GM18498 (cell line): ENCODE results near the gene VWA5A.
"Not testable (repeated sequence)": the region's sequence is repeated elsewhere in the genome, so short reads cannot be mapped to it uniquely, and the experiment has no call there.

ENCODE experiments used
- ATAC-seq: cut with Tn5 transposase; IDR thresholded peaks from one replicate; pipeline ENCODE4 v1.9.1; 2021; ENCODE audit warnings: mild to moderate bottlenecking, moderate library complexity; ENCODE audit not compliant: unreplicated experiment

VWA5A gene

GRCh38 chr11:124153821-124154220 is 38.6 kb downstream of the VWA5A start:
- ATAC-seq = no peak

DNA sequence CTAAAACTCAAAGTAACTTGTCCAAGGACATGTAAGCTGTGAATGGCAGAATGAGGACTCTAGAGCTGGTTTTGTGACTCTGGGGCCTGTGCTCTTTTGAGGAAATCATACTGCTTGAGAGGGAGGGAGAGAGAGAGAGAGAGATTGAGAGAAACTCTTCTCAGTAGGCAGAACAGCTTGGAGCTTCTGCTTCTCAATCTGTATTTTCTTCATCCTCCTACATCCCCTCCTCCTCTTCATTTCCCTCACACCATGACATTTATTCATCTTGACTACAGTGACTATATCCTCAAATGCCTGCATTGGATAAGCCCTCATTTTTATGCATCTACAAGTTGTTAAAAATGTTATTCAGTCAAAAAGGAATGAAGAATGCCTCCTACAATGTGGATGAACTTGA is 44.2 kb downstream of the VWA5A start:
- ATAC-seq = no peak

GRCh38 chr11:124160986-124161385 is 45.7 kb downstream of the VWA5A start:
- no peak for ATAC-seq

DNA sequence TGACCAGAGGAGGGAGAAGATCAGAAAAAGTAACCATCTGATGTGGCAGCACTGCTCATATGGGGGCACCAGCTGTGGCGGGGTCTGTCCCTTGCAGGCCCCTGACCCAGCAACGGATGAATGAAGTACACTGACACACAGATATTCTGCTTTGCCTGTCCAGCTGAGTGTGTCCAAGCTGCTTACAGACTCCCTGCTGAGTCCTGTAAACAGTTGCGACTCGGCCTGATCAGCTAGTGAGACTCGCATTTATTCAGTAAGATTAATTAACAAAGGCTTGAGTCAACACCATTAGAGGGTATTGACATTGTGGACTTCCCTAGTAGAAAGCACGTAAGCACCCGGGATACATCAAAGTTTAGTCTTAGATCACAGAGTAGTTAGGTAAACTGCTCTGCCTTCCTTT is 52.6 kb downstream of the VWA5A start:
- ATAC-seq = no peak

DNA sequence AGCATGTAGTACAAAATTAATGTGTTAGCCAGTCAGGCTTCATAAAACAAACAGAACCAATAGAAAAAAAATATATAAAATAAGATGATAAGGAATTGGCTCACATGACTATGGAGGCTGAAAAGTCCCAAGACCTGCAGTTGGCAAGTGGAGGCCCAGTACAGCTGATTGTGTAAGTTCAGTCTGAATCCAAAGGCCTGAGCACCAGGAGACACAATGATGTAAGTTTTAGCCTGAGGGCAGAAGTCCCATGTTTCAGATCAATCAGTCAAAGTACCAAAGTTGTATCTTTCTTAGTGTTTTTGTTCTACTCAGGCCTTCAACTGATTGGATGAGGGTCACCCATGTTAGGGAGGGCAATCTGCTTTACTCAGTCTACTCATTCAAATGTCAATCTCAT is 53.5 kb downstream of the VWA5A start:
- ATAC-seq = no peak

- not testable (repeated sequence) for ATAC-seq
Measured at GRCh38 chr11:124170315-124170714, 55.1 kb downstream of the VWA5A start.

DNA sequence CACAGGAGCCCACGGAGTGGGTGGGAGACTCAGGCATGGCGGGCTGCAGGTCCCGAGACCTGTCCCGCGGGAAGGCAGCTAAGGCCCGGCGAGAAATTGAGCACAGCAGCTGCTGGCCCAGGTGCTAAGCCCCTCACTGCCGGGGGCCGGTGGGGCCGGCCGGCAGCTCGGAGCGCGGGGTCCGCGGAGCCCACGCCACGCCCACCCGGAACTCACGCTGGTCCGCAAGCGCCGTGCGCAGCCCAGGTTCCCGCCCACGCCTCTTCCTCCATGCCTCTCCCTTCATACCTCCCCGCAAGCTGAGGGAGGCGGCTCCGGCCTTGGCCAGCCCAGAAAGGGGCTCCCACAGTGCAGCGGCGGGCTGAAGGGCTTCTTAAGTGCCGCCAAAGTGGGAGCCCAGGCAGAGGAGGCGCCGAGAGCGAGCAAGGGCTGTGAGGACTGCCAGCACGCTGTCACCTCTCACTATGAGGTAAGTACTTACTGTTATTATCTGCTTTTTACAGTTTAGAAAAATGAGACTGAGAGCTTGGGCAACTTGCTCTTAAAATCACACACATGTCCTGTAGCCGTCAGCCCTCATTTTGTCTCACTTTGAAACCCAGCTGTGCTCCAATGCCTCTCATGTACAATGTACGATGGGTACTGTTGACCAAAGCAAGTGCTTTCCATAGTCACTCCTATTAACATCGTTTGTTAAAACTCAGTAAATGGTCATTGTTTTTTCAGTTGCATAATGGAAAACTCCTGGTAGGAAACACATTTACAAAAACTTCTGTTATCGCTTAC is 55.7 kb downstream of the VWA5A start:
- no peak for ATAC-seq

GRCh38 chr11:124172101-124172500 is 56.9 kb downstream of the VWA5A start:
- no peak for ATAC-seq

- no peak for ATAC-seq
Measured at GRCh38 chr11:124172599-124172998, 57.3 kb downstream of the VWA5A start.

DNA sequence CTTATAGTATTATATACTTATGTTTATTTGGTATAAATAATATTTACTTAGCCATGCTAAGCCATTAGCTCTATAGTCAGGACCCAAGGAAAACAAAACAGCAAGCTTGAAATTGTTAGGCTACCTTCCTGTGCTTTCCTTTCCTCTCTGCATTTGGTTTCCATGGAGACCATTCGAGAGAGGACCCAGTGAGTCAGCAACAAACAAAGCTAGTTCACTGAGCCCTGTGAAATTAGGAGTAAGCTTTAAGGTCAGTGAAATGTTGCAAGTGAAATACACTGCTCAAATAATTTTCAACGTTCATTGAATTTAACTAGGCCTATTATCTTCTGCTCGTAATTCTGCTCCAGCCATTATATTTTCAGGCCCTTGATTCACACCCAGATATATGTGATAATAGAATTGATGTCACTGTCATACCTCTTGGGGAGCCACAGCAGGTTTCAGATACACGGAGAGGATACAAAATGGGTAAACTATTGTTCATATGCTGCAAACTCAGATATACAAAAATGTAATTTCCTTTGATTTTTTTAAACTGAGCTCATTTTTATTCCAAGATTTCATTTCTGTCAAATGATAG is 58.8 kb downstream of the VWA5A start:
- ATAC-seq = no peak

- no peak for ATAC-seq
Measured at GRCh38 chr11:124176925-124177715, 61.9 kb downstream of the VWA5A start.

GRCh38 chr11:124179310-124179709 is 64.1 kb downstream of the VWA5A start:
- ATAC-seq = no peak

DNA sequence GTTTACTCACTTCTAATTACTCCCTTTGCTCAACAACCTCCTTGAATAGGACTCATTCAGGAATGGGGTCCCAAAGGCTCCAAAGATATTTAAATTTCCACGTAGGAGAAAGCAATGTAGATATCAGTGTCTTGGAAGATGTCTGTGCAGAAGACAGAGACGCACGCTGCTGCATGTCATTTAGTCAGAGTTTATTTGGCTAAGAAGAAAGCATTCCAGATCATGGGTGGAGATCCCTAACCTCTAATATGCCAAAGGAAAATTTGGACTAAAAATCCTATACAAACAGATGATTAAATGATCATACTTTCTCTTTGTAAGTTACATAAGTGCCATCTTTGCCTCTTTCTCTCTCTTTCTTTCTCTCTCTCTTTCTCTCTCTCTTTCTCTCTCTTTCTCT is 67.8 kb downstream of the VWA5A start, which contains the start of gene OR10D3:
TSS of gene OR10D3 (plus strand) at position 278 of the 400 bp plus-strand sequence. CDS start 1,925 bp downstream, outside the sequence.
- no peak for ATAC-seq

GRCh38 chr11:124190298-124191139 is 75.3 kb downstream of the VWA5A start:
- ATAC-seq = no peak

DNA sequence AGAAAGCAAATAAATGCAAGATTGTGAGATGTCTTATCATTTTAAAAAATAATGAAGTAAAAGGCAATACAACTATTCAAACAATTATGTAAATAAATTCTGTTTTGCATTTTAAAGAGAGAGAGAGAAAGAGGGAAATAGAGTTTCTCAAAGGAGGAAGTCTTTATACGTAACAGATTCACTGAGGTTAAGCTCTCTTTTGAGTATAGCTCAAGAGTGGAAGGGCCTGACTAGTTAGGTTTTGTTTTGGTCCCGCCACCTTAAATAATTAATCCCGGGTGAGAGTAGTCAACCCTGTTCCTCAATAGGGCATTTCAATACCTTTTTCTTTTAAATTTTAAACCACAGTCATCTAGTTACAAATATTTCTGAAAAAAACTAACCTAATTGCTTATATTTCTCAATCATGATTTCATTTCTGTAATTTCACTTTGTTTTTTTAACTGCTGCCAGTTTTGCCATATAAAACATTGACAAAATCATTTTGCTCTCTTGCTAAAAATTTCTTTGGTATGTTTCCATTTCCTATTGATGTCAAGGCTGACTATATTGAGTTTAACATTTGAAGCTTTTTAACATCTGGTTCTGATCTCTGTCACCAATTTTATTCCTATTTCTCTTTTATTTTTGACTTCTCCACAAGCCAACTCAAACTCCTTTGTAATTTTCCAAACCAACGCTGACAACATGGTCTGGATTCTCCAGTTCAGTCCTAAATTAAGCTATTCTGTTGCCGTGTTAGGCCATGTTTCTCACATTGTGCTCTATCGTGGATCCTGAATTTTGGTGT is 78.2 kb downstream of the VWA5A start:
- peak; percentile 69 for ATAC-seq

GRCh38 chr11:124194293-124195188 is 79.3 kb downstream of the VWA5A start:
- ATAC-seq = no peak

DNA sequence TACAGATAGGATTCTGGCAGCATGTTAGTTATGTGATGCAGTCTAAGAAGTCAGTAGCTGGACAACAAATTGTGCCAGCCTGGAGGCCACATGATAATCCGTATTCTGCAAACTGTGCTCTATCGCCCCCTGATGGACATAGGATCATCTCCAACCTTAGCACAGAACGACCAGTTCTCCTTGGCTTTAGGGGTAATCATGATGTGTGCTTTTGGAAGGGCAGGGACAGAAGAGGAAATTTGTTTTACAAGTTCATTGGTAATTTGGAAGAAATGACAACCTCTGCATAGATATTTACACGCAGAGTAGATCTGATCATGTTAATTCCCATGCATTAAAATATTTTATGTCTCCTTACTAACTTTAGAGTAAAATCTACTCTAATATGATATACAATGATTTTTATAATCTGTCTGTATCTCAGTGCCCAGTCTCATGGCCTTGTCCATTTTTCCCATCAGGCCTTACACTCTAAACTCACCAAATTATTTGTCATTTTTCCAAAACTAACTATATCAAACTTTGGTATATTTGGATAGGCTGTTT is 80.0 kb downstream of the VWA5A start:
- peak; percentile 87 for ATAC-seq
